ENCODE results near the gene ZNF236.

The ZNF236 gene

GRCh38 chr18:76992226-76993084 lies 170.1 kb downstream of the ZNF236 start:
- no peak for DNase-seq

GRCh38 chr18:76993085-76993382 lies 170.7 kb downstream of the ZNF236 start:
- DNase-seq: no peak

GRCh38 chr18:76993573-76993972 lies 171.2 kb downstream of the ZNF236 start:
- no peak for DNase-seq

- no peak for DNase-seq
Observed at GRCh38 chr18:76994086-76994654, 171.8 kb downstream of the ZNF236 start.

GRCh38 chr18:76995896-76996295 lies 173.5 kb downstream of the ZNF236 start:
- DNase-seq: no peak

GRCh38 chr18:76996429-76996828 lies 174.1 kb downstream of the ZNF236 start:
- no peak for DNase-seq

GRCh38 chr18:76997951-76998808 lies 175.8 kb downstream of the ZNF236 start:
- DNase-seq: no peak

GRCh38 chr18:76999077-76999476 lies 176.7 kb downstream of the ZNF236 start:
- DNase-seq: no peak

- DNase-seq: peak; percentile 11 to 37
Observed at GRCh38 chr18:77000527-77000926, 178.2 kb downstream of the ZNF236 start.

- no peak for DNase-seq
Observed at GRCh38 chr18:77001041-77001440, 178.7 kb downstream of the ZNF236 start.

GRCh38 chr18:77001979-77002378 lies 179.6 kb downstream of the ZNF236 start:
- DNase-seq: peak; percentile 12 to 52

- no peak for DNase-seq
Observed at GRCh38 chr18:77002496-77002895, 180.1 kb downstream of the ZNF236 start.

GRCh38 chr18:77003316-77003715 lies 181.0 kb downstream of the ZNF236 start:
- no peak for DNase-seq

- DNase-seq: no peak
Observed at GRCh38 chr18:77004555-77005380, 182.4 kb downstream of the ZNF236 start.

GRCh38 chr18:77005651-77006195 lies 183.4 kb downstream of the ZNF236 start:
- no peak for DNase-seq

GRCh38 chr18:77006305-77007175 lies 184.2 kb downstream of the ZNF236 start:
- no peak for DNase-seq

- DNase-seq: no peak
Observed at GRCh38 chr18:77007251-77007650, 184.9 kb downstream of the ZNF236 start.

- no peak for DNase-seq
Observed at GRCh38 chr18:77008006-77008405, 185.6 kb downstream of the ZNF236 start.

- no peak for DNase-seq
Observed at GRCh38 chr18:77008576-77009315, 186.4 kb downstream of the ZNF236 start.

GRCh38 chr18:77009675-77010074 lies 187.3 kb downstream of the ZNF236 start:
- DNase-seq: no peak

GRCh38 chr18:77012120-77012519 lies 189.8 kb downstream of the ZNF236 start:
- DNase-seq: no peak

Measured in SHP77 (cell line).